Subcutaneous adipose tissue (tissue), 4 donors: Measurements from ENCODE around the gene BIN1. TPM values are rescaled to one million over a fixed set of nuclear protein-coding genes. Genes with fewer than 3 reads are reported as not detected.

Experiments
- CTCF ChIP-seq: fragments of 450-650 bp; IDR thresholded peaks from one replicate; pipeline ENCODE4 v1.5.1; 2016; ENCODE audit warnings: low read depth, mild to moderate bottlenecking, control low read depth, antibody characterized with exemption, moderate library complexity
- total RNA-seq, 4 donors: library from RNA; depleted of rRNA; stranded (reverse); fragments of >200 nt; gene quantifications; one replicate each; pipeline ENCODE4 v1.1.0, GENCODE V29; 2016

Gene BIN1
- total RNA-seq, 4 donors from 2014 or later = 53.3 to 134 (median 55.4) TPM

DNA sequence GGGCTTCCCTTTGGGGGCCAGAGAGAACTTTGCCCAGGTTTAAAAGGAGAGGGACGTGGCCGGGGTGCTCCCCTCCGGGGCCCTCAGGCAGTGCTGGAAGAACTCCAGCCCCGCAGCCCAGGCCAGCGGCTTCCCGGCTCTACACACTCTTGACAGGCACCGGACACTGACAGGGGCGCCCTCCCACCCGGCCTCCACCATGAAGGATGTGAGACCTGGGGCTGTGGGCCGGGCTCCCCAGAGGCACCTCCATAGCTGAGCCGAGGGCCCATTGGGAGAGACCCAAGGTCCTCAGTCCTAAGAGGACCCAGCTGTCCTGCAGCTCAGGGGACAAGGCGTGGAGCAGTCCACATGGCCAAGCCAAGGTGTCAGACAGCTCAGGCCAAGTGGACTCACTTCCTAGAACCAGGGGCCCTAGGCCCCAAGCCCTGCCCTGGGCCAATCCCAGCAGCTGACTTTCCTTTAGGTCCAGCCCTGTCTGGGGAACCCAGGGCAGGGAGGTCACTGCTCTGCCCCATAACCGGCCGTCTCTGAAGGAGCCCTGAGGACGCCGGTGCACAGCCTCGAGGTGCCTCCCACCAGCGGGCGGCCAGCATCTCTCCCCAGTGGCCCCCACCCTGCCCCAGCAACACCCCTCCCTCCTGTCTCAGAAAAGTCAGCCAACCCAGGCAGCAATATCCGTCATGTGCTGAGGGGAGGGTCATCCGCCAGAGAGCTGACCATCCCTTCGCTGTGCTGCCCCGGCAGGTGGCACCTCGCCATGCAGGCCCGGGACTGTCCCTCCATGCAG is 51.8 kb downstream of the BIN1 start:
- TF ChIP-seq CTCF = no peak

- TF ChIP-seq CTCF = no peak
These were observed 52.4 kb downstream of the BIN1 start for GRCh38 chr2:127054604-127054930.

DNA sequence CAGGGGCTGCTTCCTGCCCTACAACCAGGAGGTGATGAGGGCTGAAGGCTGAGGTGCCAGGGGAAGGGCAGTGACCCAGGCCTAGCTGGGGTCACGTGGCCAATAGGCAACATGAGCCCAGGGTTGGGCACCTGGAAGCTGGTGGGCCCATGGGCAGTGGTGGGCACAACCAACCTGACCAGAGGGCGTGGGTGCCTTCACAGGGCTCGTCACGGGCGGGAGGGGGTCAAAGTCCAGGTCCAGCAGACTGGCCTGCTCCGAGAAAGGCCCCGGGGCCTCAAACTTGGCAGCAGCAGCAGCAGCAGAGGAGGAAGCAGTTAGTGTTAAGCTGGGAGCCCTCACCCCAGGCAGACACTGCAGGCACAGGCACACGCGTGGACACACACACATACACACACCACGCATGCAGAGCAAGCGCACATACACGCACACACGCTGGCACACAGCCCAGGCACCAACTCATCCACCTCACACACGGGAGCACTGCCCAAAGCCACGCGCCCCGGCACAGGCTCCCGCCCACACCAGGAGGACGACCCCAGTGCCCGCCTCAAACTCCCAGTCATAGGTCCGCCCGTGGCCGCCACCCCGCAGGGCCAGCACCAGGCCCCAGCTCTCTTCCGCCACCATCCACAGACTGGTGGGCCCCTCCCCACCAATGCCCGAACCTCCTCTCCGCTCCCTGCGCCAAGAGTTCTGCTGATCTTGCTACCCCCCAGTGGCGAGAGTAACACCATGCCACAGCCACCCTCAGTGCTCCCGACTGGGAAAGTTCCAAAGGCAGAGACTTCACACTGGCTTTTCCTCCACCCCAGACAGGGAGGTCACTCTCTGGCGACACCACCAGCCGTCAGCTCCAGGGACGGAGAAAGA is 53.0 kb downstream of the BIN1 start:
- no peak for TF ChIP-seq CTCF

DNA sequence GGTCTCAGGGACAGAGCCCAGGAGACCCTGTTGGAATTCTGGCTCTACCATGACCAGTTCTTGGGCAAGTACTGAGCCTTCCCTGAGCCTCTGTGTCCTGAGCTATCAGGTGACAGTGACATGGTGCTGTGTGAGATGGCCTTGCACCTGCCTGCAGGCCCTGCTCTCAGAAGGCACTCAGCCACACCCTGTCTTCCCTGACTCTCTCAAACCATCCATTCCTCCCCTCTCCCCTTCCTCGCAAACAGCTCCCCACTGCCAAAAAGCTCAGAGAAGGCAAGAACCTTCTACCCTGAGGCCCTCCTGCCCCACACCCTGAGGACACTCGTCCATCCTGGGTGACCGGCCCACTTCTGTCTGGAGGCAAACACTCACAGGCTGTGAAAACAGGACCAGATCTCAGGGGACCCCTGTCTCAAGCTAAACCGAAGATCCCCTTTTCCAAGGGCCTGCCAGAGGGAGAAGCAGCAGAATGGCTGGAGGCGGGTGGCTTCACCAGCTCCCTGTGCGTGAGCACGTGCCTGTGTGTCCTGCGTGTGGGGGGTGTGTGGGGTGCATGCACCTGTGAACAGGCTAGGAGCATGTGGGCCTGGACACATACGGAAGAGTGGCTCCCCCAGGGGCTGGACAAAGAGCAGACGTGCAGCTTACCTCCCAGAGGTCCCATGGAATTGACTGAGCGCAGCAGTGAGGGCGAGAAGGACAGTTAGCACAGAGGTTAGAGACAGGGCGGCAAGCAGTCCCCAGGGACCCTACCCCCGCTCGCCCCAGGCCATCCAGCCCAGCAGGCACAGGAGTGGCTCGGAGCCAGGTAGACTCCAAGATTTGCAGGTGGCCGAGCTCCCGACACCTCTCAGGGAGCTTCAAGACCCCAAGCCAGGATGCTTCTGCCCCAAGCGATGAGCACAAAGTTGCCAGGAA is 53.9 kb downstream of the BIN1 start:
- no peak for TF ChIP-seq CTCF

DNA sequence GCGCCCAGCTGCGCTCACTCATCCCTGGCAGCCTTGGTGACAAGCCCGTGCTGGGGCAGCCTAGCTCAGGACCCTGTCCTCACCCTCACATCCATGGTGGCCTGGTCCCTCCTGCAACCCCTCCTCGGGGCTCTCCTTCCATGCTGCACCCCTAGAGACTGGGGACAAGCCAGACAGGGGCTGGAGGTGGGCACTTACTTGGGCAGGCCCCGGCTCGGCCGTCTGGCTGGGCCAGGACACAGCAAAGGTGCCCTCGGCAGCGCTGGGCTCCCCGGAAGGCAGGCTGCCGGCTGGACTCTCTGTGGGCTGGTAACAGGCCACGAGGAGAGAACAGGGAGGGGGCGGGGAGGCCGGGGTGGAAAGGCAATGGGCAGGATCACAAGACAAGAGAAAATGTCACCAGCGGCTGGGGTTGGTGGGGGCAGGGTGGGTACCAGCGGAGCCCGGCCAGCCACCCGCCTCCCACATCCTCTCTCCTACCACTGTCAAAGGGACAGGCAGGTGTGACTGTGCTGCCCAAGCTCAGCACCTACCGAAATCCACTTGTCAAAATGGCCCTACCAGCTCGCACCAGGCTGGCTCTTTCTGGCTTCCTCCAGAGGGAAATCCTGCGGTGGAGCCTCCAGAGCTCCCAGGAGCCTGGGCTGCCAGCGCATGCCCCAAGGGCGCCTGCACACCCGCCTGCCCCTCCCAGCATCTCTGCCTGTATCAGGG is 54.7 kb downstream of the BIN1 start:
- TF ChIP-seq CTCF = no peak

GRCh38 chr2:127051116-127052056 is 55.6 kb downstream of the BIN1 start:
- no peak for TF ChIP-seq CTCF
